Chondrocyte (in vitro differentiated cells): ENCODE data around the gene ALKAL2. TPM values are rescaled to one million over a fixed set of nuclear protein-coding genes. Genes with fewer than 3 reads are reported as not detected.
A peak's percentile ranks its signal among the peaks of the same experiment; 100 is the strongest.

Experiments used
- DNase-seq: peaks from one replicate; pipeline ENCODE4 v3.0.0; 2021; ENCODE audit warnings: mixed read lengths, low spot score
- H3K27ac Mint-ChIP-seq: one replicate; pipeline ENCODE4 v1.8.0; 2021; ENCODE audit warnings: mild to moderate bottlenecking, moderate library complexity, mixed read lengths; ENCODE audit not compliant: unreplicated experiment
- H3K27me3 Mint-ChIP-seq: 2 replicates; pipeline ENCODE4 v1.8.0; 2021; ENCODE audit warnings: low read depth, mixed read lengths
- H3K36me3 Mint-ChIP-seq: 2 replicates; pipeline ENCODE4 v1.8.0; 2021; ENCODE audit warnings: low read depth, mixed read lengths
- H3K4me1 Mint-ChIP-seq: 2 replicates; pipeline ENCODE4 v1.8.0; 2021; ENCODE audit warnings: low read depth, mild to moderate bottlenecking, mixed read lengths
- H3K4me3 Mint-ChIP-seq: one replicate; pipeline ENCODE4 v1.8.0; 2021; ENCODE audit warnings: mild to moderate bottlenecking, moderate library complexity, mixed read lengths; ENCODE audit not compliant: unreplicated experiment
- H3K9me3 Mint-ChIP-seq: 2 replicates; pipeline ENCODE4 v1.8.0; 2021; ENCODE audit warnings: low read depth, mixed read lengths
- CTCF ChIP-seq: fragments of 200-600 bp; sonication (generic); IDR thresholded peaks from 2 replicates; pipeline ENCODE4 v1.5.0; 2021; ENCODE audit warnings: antibody characterized with exemption, mild to moderate bottlenecking, moderate library complexity
- total RNA-seq: library from RNA; stranded (reverse); gene quantifications from 3 replicates; pipeline ENCODE4 v1.2.1, GENCODE V29; 2021

Gene ALKAL2
- total RNA-seq, 1 donor from 2014 or later, result 164 TPM

- peak; percentile 93 for TF ChIP-seq CTCF
- Mint-ChIP-seq H3K27ac (peak overlapping the region; percentile 76), H3K4me1 (peaks cover 24% of the 10 kb centered on the region), H3K4me3 (peak overlapping the region; percentile 79), H3K9me3 (no peaks in the 10 kb centered on the region), H3K36me3 (peaks cover 13% of the 10 kb centered on the region), H3K27me3 (peaks cover 5% of the 10 kb centered on the region)
- no peak for DNase-seq
Observed at GRCh38 chr2:290090-290722, 2.3 kb upstream of the ALKAL2 start.

GRCh38 chr2:289362-290089, 1.6 kb upstream of the ALKAL2 start:
- no peaks in the 10 kb centered on the region for H3K27me3 Mint-ChIP-seq
- H3K9me3 Mint-ChIP-seq, result no peaks in the 10 kb centered on the region
- no peak for TF ChIP-seq CTCF
- peaks cover 28% of the 10 kb centered on the region for H3K4me1 Mint-ChIP-seq
- peak overlapping the region; percentile 76 for H3K27ac Mint-ChIP-seq
- no peak for DNase-seq
- H3K4me3 Mint-ChIP-seq, result peak overlapping the region; percentile 79
- peaks cover 16% of the 10 kb centered on the region for H3K36me3 Mint-ChIP-seq

- Mint-ChIP-seq H3K27me3 (no peaks in the 10 kb centered on the region), H3K4me3 (peak overlapping the region; percentile 79), H3K36me3 (peaks cover 17% of the 10 kb centered on the region), H3K9me3 (no peaks in the 10 kb centered on the region), H3K4me1 (peaks cover 28% of the 10 kb centered on the region), H3K27ac (no peak overlapping the region)
- DNase-seq, result no peak
- no peak for TF ChIP-seq CTCF
Observed at GRCh38 chr2:288758-289361, 969 bp upstream of the ALKAL2 start.

GRCh38 chr2:287471-287885, 413 bp downstream of the ALKAL2 start:
- no peaks in the 10 kb centered on the region for H3K27me3 Mint-ChIP-seq
- TF ChIP-seq CTCF, result no peak
- H3K4me1 Mint-ChIP-seq, result peaks cover 28% of the 10 kb centered on the region
- H3K4me3 Mint-ChIP-seq, result peak overlapping the region; percentile 82
- DNase-seq, result no peak
- no peak overlapping the region for H3K27ac Mint-ChIP-seq
- peaks cover 25% of the 10 kb centered on the region for H3K36me3 Mint-ChIP-seq
- H3K9me3 Mint-ChIP-seq, result no peaks in the 10 kb centered on the region

- peak; percentile 12 for TF ChIP-seq CTCF
- H3K27me3 Mint-ChIP-seq, result no peaks in the 10 kb centered on the region
- peak overlapping the region; percentile 82 for H3K4me3 Mint-ChIP-seq
- peaks cover 31% of the 10 kb centered on the region for H3K36me3 Mint-ChIP-seq
- H3K27ac Mint-ChIP-seq, result peak overlapping the region; percentile 54
- H3K4me1 Mint-ChIP-seq, result peaks cover 28% of the 10 kb centered on the region
- no peaks in the 10 kb centered on the region for H3K9me3 Mint-ChIP-seq
- no peak for DNase-seq
Observed at GRCh38 chr2:286774-287392, 1.0 kb downstream of the ALKAL2 start.
